ENCODE results near the gene PRR15. TPM values are rescaled to one million over a fixed set of nuclear protein-coding genes. Genes with fewer than 3 reads are reported as not detected.

The PRR15 gene
- total RNA-seq, 1 donor from 2014 or later, result 0.77 TPM

GRCh38 chr7:29572558-29572957, 8.9 kb downstream of the PRR15 start:
- Histone ChIP-seq H3K4me2 (no peak overlapping the region), H3K36me3 (no peaks in the 10 kb centered on the region), H2AFZ (replicated peaks) (no peak overlapping the region), H3K79me2 (ENCODE audit: low read depth) (no peaks in the 10 kb centered on the region), H3K9me3 (ENCODE audit: low read depth) (peaks cover 3% of the 10 kb centered on the region), H3K9ac (no peak overlapping the region), H3F3A (ENCODE audit: low read depth) (peaks cover 5% of the 10 kb centered on the region), H3K27me3 (no peaks in the 10 kb centered on the region), H3K4me3 (no peak overlapping the region), H3K4me1 (peaks cover 11% of the 10 kb centered on the region), H3K27ac (no peak overlapping the region), H4K20me1 (ENCODE audit: low read depth) (no peaks in the 10 kb centered on the region)
- Mint-ChIP-seq H3K27ac (no peak overlapping the region), H3K9me3 (peaks cover 11% of the 10 kb centered on the region), H3K4me1 (peaks cover 10% of the 10 kb centered on the region), H3K27me3 (ENCODE audit: insufficient read depth, low read depth) (no peaks in the 10 kb centered on the region), H3K36me3 (peaks cover 3% of the 10 kb centered on the region), H3K4me3 (no peak overlapping the region)
- DNase-seq (ENCODE audit: low spot score), result no peak
- no peak for TF ChIP-seq EZH2 (IDR thresholded peaks at IDR 0.05)
- TF ChIP-seq EZH2phosphoT487 (IDR thresholded peaks at IDR 0.05), result no peak
- no peak for TF ChIP-seq CTCF (IDR thresholded peaks at IDR 0.05)

- Histone ChIP-seq H4K20me1 (ENCODE audit: low read depth) (no peaks in the 10 kb centered on the region), H3K27ac (no peak overlapping the region), H3K9me3 (ENCODE audit: low read depth) (peaks cover 7% of the 10 kb centered on the region), H3K4me1 (peaks cover 11% of the 10 kb centered on the region), H3F3A (ENCODE audit: low read depth) (peaks cover 5% of the 10 kb centered on the region), H3K79me2 (ENCODE audit: low read depth) (no peaks in the 10 kb centered on the region), H3K4me3 (no peak overlapping the region), H3K4me2 (no peak overlapping the region), H2AFZ (replicated peaks) (no peak overlapping the region), H3K9ac (no peak overlapping the region), H3K36me3 (no peaks in the 10 kb centered on the region), H3K27me3 (no peaks in the 10 kb centered on the region)
- Mint-ChIP-seq H3K36me3 (peaks cover 5% of the 10 kb centered on the region), H3K27me3 (ENCODE audit: insufficient read depth, low read depth) (no peaks in the 10 kb centered on the region), H3K27ac (no peak overlapping the region), H3K9me3 (peaks cover 19% of the 10 kb centered on the region), H3K4me1 (peaks cover 10% of the 10 kb centered on the region), H3K4me3 (no peak overlapping the region)
- TF ChIP-seq CTCF (IDR thresholded peaks at IDR 0.05) (no peak), EZH2phosphoT487 (IDR thresholded peaks at IDR 0.05) (no peak), EZH2 (IDR thresholded peaks at IDR 0.05) (no peak)
- DNase-seq (ENCODE audit: low spot score), result no peak
Observed at GRCh38 chr7:29573567-29573966, 9.9 kb downstream of the PRR15 start.

GRCh38 chr7:29574659-29575058, 11.0 kb downstream of the PRR15 start:
- Histone ChIP-seq H4K20me1 (ENCODE audit: low read depth) (no peaks in the 10 kb centered on the region), H3K27me3 (no peaks in the 10 kb centered on the region), H3K4me1 (peaks cover 7% of the 10 kb centered on the region), H3K27ac (no peak overlapping the region), H3K9ac (no peak overlapping the region), H3K4me2 (no peak overlapping the region), H3K4me3 (no peak overlapping the region), H3K79me2 (ENCODE audit: low read depth) (no peaks in the 10 kb centered on the region), H3K36me3 (no peaks in the 10 kb centered on the region), H2AFZ (replicated peaks) (no peak overlapping the region), H3K9me3 (ENCODE audit: low read depth) (peaks cover 10% of the 10 kb centered on the region), H3F3A (ENCODE audit: low read depth) (peaks cover 5% of the 10 kb centered on the region)
- Mint-ChIP-seq H3K4me1 (peaks cover 7% of the 10 kb centered on the region), H3K27ac (no peak overlapping the region), H3K36me3 (peaks cover 5% of the 10 kb centered on the region), H3K9me3 (peaks cover 25% of the 10 kb centered on the region), H3K4me3 (no peak overlapping the region), H3K27me3 (ENCODE audit: insufficient read depth, low read depth) (no peaks in the 10 kb centered on the region)
- no peak for DNase-seq (ENCODE audit: low spot score)
- TF ChIP-seq CTCF (IDR thresholded peaks at IDR 0.05) (no peak), EZH2 (IDR thresholded peaks at IDR 0.05) (no peak), EZH2phosphoT487 (IDR thresholded peaks at IDR 0.05) (no peak)

Data from neural progenitor cell (in vitro differentiated cells).